Effector memory CD4-positive, alpha-beta T cell (primary cell): ENCODE results near the gene CUX1.

Experiments
- DNase-seq, 3 donors: peaks; one replicate each; pipeline ENCODE4 v3.0.0-alpha.2; 2020
- H3K27ac ChIP-seq: 2 replicates; pipeline ENCODE4 v1.7.0; 2013; ENCODE audit warnings: mild to moderate bottlenecking, low read length, moderate library complexity; ENCODE audit not compliant: insufficient read depth, poor library complexity, severe bottlenecking
- H3K27me3 ChIP-seq: replicated peaks from 2 replicates; pipeline ENCODE4 v1.7.0; 2013; ENCODE audit warnings: mild to moderate bottlenecking, low read length; ENCODE audit not compliant: insufficient read depth, control insufficient read depth, poor library complexity, severe bottlenecking
- H3K36me3 ChIP-seq: 2 replicates; pipeline ENCODE4 v1.7.0; 2013; ENCODE audit warnings: mild to moderate bottlenecking, low read length, moderate library complexity; ENCODE audit not compliant: control insufficient read depth, insufficient read depth
- H3K4me1 ChIP-seq: 2 replicates; pipeline ENCODE4 v1.7.0; 2013; ENCODE audit warnings: low read length, mild to moderate bottlenecking; ENCODE audit not compliant: control insufficient read depth, insufficient read depth, poor library complexity, severe bottlenecking
- H3K4me3 ChIP-seq: 2 replicates; pipeline ENCODE4 v1.7.0; 2013; ENCODE audit warnings: low read length, low read depth, mild to moderate bottlenecking; ENCODE audit not compliant: insufficient read depth, poor library complexity, severe bottlenecking
- H3K9me3 ChIP-seq: 2 replicates; pipeline ENCODE4 v1.7.0; 2013; ENCODE audit warnings: mild to moderate bottlenecking, low read length, moderate library complexity; ENCODE audit not compliant: control insufficient read depth

The CUX1 gene

DNA sequence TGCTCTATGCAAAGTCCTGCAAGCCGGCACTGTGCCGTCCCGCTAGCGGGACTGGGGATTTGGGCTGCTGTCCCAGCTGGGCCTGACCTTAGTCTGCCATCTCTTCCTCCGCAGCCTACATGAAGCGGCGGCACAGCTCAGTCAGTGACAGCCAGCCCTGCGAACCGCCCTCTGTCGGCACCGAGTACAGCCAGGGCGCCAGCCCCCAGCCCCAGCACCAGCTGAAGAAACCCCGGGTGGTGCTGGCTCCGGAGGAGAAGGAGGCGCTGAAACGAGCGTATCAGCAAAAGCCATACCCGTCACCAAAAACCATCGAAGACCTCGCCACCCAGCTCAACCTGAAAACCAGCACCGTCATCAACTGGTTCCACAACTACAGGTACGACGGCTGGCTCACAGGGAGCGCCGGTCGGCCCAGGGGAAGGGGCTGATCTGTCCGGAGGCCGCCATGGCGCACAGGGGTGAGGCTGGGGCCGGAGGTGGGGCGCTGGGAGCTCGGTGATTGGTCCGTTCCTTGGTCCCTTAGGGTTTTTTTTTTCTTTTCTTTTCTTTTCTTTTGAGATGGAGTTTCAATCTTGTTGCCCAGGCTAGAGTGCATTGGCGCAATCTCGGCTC is 421.9 kb downstream of the CUX1 start:
- DNase-seq = no peak
- H3K27me3 ChIP-seq = no peaks in the 10 kb centered on the region
- no peak overlapping the region for H3K4me3 ChIP-seq
- peaks cover 15% of the 10 kb centered on the region for H3K36me3 ChIP-seq
- no peak overlapping the region for H3K27ac ChIP-seq
- no peaks in the 10 kb centered on the region for H3K4me1 ChIP-seq
- H3K9me3 ChIP-seq = no peaks in the 10 kb centered on the region

- H3K4me3 ChIP-seq = no peak overlapping the region
- DNase-seq = no peak
Observed at GRCh38 chr7:102241431-102241830, 424.0 kb downstream of the CUX1 start.

DNA sequence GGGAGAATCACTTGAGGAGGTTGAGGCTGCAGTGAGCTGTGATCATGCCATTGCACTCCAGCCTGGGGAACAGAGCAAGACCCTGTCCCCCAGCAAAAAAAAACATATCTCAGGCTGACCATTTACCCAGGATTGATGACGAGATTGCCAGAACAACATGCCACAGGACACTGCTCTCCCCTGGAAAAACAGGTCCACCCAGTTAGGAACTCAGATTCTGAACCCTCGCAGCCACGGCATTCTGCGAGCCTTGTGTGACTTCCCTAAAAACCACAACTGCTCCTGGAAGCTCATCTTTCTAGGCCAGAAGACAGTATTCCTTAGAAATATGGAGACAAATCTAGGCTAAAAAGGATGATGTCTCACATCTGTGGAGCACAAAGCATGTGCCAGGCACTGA is 427.2 kb downstream of the CUX1 start:
- Histone ChIP-seq H3K36me3 (peaks cover 10% of the 10 kb centered on the region), H3K4me3 (no peak overlapping the region), H3K27ac (no peak overlapping the region), H3K9me3 (no peaks in the 10 kb centered on the region), H3K4me1 (no peaks in the 10 kb centered on the region), H3K27me3 (no peaks in the 10 kb centered on the region)
- DNase-seq = no peak

More at GRCh38 chr7:102241431-102241830, 424.0 kb downstream of the CUX1 start:
- Histone ChIP-seq H3K9me3 (no peaks in the 10 kb centered on the region), H3K27me3 (no peaks in the 10 kb centered on the region), H3K27ac (no peak overlapping the region), H3K4me1 (no peaks in the 10 kb centered on the region), H3K36me3 (peaks cover 15% of the 10 kb centered on the region)

DNA sequence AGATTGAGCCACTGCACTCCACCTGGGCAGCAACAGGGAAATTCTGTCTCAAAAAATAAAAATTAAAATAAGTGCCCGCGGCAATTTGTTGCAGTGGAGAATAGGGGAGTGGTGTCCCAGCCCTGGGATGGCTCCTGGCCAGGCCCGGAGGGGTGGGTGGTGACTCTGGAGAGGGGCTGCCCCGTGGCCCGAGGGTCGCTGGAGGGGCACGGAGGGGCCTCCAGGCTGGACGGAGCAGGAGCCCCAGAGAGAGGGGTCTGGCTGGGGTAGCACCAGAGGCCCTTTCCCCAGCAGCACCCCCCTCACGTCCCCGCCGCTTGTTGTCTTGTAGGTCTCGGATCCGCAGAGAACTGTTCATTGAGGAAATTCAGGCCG is 430.6 kb downstream of the CUX1 start:
- H3K9me3 ChIP-seq = no peaks in the 10 kb centered on the region

DNA sequence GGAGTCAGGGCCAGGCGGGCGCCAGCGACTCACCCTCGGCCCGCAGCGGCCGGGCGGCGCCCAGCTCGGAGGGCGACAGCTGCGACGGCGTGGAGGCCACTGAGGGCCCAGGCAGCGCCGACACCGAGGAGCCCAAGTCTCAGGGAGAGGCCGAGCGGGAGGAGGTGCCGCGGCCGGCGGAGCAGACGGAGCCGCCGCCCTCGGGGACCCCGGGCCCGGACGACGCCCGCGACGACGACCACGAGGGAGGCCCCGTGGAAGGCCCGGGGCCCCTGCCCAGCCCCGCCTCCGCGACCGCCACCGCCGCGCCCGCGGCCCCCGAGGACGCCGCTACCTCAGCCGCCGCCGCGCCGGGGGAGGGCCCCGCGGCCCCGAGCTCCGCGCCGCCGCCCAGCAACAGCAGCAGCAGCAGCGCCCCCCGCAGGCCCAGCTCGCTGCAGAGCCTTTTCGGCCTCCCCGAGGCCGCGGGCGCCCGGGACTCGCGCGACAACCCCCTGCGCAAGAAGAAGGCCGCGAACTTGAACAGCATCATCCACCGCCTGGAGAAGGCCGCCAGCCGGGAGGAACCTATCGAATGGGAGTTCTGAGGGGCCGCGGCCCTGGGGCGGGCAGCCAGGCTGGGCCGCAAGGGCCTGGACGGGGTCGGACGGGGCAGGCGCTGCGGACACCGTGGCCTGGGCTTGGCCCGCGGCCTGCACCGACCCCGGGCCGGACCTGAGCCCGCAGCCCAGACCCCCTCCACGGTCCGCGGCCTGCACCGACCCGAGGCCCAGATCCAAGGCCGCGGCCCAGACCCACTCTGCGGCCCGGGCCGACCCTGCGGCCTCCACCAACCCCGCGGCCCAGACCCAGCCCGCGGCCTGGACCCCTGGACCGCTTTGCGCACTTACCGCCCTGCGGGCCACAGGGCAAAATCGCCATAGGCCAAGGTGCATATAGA is 431.3 kb downstream of the CUX1 start:
- DNase-seq = no peak
- Histone ChIP-seq H3K36me3 (no peaks in the 10 kb centered on the region), H3K9me3 (no peaks in the 10 kb centered on the region)

More for the DNA sequence above, 430.6 kb downstream of the CUX1 start:
- Histone ChIP-seq H3K4me1 (no peaks in the 10 kb centered on the region), H3K4me3 (no peak overlapping the region), H3K27ac (no peak overlapping the region), H3K36me3 (no peaks in the 10 kb centered on the region), H3K27me3 (no peaks in the 10 kb centered on the region)
- no peak for DNase-seq

GRCh38 chr7:102251531-102252365 is 434.3 kb downstream of the CUX1 start:
- no peak for DNase-seq
- H3K9me3 ChIP-seq = no peaks in the 10 kb centered on the region
- no peak overlapping the region for H3K27ac ChIP-seq
- H3K4me1 ChIP-seq = no peaks in the 10 kb centered on the region
- no peak overlapping the region for H3K4me3 ChIP-seq
- no peaks in the 10 kb centered on the region for H3K36me3 ChIP-seq
- H3K27me3 ChIP-seq = no peaks in the 10 kb centered on the region

More for the DNA sequence above, 431.3 kb downstream of the CUX1 start:
- H3K4me3 ChIP-seq = no peak overlapping the region
- H3K27me3 ChIP-seq = no peaks in the 10 kb centered on the region
- H3K4me1 ChIP-seq = no peaks in the 10 kb centered on the region
- no peak overlapping the region for H3K27ac ChIP-seq

DNA sequence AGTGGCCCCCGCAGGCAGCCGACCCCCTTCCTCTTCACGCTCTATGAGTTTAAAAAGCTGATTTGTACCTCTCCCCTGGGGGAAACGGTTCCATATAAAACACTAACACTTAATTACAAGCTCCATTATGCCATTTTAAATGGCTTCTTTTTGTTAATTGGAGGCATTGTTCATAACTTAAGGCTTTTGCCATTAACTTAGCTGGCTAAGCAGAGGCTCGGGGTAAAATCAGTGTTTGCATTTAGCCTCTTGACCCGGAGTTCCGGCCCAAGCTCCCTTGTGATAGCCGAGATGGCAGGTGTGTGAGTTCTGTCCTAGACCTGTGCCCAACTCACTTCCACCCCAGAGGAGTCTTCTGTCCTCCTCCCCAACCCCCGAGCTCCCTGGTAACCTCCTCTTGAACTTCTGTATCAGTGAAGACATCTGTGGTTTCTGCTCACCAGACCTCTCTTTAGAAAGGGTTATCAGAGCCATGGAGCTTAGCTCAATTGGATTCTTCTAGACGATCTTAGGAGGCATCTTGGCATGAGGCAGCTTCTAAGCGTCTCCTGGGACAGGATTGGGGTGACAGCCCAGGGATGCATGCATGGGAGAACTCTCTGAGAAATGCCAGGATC is 435.0 kb downstream of the CUX1 start:
- H3K27ac ChIP-seq = no peak overlapping the region
- H3K9me3 ChIP-seq = no peaks in the 10 kb centered on the region
- H3K27me3 ChIP-seq = no peaks in the 10 kb centered on the region
- H3K4me3 ChIP-seq = no peak overlapping the region
- no peaks in the 10 kb centered on the region for H3K4me1 ChIP-seq
- no peaks in the 10 kb centered on the region for H3K36me3 ChIP-seq
- no peak for DNase-seq

GRCh38 chr7:102253066-102253972 is 435.9 kb downstream of the CUX1 start:
- Histone ChIP-seq H3K36me3 (no peaks in the 10 kb centered on the region), H3K27ac (no peak overlapping the region)

GRCh38 chr7:102253973-102254370 is 436.5 kb downstream of the CUX1 start:
- H3K27ac ChIP-seq = no peak overlapping the region
- no peaks in the 10 kb centered on the region for H3K9me3 ChIP-seq
- no peak overlapping the region for H3K4me3 ChIP-seq
- H3K4me1 ChIP-seq = no peaks in the 10 kb centered on the region
- no peaks in the 10 kb centered on the region for H3K36me3 ChIP-seq
- DNase-seq = no peak
- no peaks in the 10 kb centered on the region for H3K27me3 ChIP-seq

More at GRCh38 chr7:102253066-102253972, 435.9 kb downstream of the CUX1 start:
- DNase-seq = no peak
- Histone ChIP-seq H3K4me3 (no peak overlapping the region), H3K27me3 (no peaks in the 10 kb centered on the region), H3K4me1 (no peaks in the 10 kb centered on the region), H3K9me3 (no peaks in the 10 kb centered on the region)
